Breast epithelium (tissue), 4 donors: ENCODE measurements around the gene KLHL26. TPM values are rescaled to one million over a fixed set of nuclear protein-coding genes. Genes with fewer than 3 reads are reported as not detected.

ENCODE experiments used
- DNase-seq, 2 donors: peaks; one replicate each; pipeline ENCODE4 v3.0.0-alpha.2; 2019; ENCODE audit warnings: low spot score in 2 of 2
- H3K27ac ChIP-seq, 2 donors: fragments of 200-600 bp; sonication (generic) in 1 of 2; one replicate each; pipeline ENCODE4 v1.5.1; 2016 to 2019; ENCODE audit warnings: mild to moderate bottlenecking in 1 of 2
- H3K27me3 ChIP-seq, 2 donors: fragments of 200-600 bp; sonication (generic) in 1 of 2; one replicate each; pipeline versions ENCODE4 v1.5.1 to v1.6.0; 2017 to 2019; ENCODE audit warnings: control low read depth in 1 of 2, mild to moderate bottlenecking in 1 of 2
- H3K36me3 ChIP-seq: fragments of 200-600 bp; one replicate; pipeline ENCODE4 v1.5.1; 2019
- H3K4me1 ChIP-seq, 2 donors: fragments of 200-600 bp; sonication (generic); one replicate each; pipeline ENCODE4 v1.5.1; 2016 to 2019; ENCODE audit warnings: control low read depth in 1 of 2
- H3K4me3 ChIP-seq, 3 donors: fragments of 200-600 bp; sonication (generic); 1 replicate in 2 of 3; 2 replicates in 1 of 3; pipeline ENCODE4 v1.5.1; 2016 to 2019; ENCODE audit warnings: mild to moderate bottlenecking in 3 of 3, moderate library complexity in 2 of 3
- H3K9me3 ChIP-seq, 2 donors: fragments of 200-600 bp; sonication (generic) in 1 of 2; one replicate each; pipeline ENCODE4 v1.5.1; 2016 to 2019; ENCODE audit warnings: control low read depth in 1 of 2
- POLR2A ChIP-seq: fragments of 450-650 bp; IDR thresholded peaks from one replicate; pipeline ENCODE4 v1.6.1; 2016; ENCODE audit warnings: antibody characterized with exemption, mild to moderate bottlenecking, moderate library complexity
- POLR2AphosphoS5 ChIP-seq, 3 donors: sonication (generic); formaldehyde crosslinking; IDR thresholded peaks; one replicate each; pipeline ENCODE4 v1.6.1; 2017; ENCODE audit warnings: antibody characterized with exemption in 3 of 3
- intact Hi-C: fragments of 100-400 bp; cut with DNase I; formaldehyde crosslinking; loops from one replicate; pipeline ENCODE4 v1.15.1; 2023; ENCODE audit warnings: low total_unique reads
- total RNA-seq, 3 donors: library from RNA; depleted of rRNA; stranded (reverse); fragments of >200 nt; gene quantifications; one replicate each; pipeline ENCODE4 v1.1.0, GENCODE V29; 2016
- TF ChIP-seq, protein P1 (sequence below), 3 donors: fragments of 450-650 bp; IDR thresholded peaks; one replicate each; pipeline ENCODE4 v1.5.1; 2016 to 2017; ENCODE audit warnings: antibody characterized with exemption in 3 of 3, mild to moderate bottlenecking in 3 of 3, moderate library complexity in 3 of 3

The KLHL26 gene
- total RNA-seq, 3 donors from 2014 or later = 7.0 to 18.1 (median 14.7) TPM

DNA sequence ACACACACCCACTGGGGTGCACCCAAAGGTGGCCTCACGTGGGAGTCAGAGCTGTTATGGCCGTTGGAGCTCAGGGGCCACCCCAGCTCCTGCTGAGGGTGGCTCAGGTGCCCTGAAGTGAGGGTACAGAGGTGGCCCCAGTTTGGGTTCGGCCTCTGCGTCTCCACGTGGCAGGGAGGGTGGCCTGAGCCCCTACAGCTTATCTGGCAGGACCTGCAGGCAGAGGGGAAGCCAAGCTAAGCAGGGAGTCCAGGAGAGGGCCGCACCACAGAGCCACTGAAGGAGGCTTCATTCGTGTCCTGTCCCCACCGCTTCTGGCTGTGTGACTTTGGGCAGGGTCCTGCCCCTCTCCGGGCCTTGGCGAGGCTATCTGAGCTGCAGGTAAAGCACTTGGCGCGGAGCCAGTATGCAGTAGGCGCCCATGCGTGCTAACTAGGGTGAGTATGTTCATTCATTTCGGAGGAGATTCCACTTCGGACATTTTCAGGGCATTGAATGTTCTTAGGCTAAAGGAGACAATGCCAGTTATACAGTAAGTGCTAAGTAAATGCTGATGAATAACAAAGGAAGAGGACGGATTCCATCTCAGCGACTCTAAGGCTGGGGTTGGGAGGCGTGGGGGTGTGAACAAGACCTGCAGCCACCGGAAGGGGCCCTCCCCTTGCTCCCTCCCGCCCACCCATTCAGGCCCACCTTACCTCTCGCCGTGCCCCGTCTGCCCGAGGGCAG lies 43.3 kb upstream of the KLHL26 start:
- Histone ChIP-seq H3K36me3 (no peaks in the 10 kb centered on the region), H3K4me1 (peaks cover 8 to 14% of the 10 kb centered on the region in 2 donors), H3K27ac (peak overlapping the region; percentile 48 to 75), H3K9me3 (no peaks in the 10 kb centered on the region), H3K27me3 (no peaks in the 10 kb centered on the region), H3K4me3 (peak overlapping the region; percentile 24 to 68 (median 41))
- TF ChIP-seq POLR2A (no peak), POLR2AphosphoS5 (IDR thresholded peaks at IDR 0.05) (no peak)
- intact Hi-C loops = loop anchor here (10.0 kb wide), 1 partner anchor 271 kb away; no protein-coding TSS in a partner anchor
- no peak for DNase-seq

DNA sequence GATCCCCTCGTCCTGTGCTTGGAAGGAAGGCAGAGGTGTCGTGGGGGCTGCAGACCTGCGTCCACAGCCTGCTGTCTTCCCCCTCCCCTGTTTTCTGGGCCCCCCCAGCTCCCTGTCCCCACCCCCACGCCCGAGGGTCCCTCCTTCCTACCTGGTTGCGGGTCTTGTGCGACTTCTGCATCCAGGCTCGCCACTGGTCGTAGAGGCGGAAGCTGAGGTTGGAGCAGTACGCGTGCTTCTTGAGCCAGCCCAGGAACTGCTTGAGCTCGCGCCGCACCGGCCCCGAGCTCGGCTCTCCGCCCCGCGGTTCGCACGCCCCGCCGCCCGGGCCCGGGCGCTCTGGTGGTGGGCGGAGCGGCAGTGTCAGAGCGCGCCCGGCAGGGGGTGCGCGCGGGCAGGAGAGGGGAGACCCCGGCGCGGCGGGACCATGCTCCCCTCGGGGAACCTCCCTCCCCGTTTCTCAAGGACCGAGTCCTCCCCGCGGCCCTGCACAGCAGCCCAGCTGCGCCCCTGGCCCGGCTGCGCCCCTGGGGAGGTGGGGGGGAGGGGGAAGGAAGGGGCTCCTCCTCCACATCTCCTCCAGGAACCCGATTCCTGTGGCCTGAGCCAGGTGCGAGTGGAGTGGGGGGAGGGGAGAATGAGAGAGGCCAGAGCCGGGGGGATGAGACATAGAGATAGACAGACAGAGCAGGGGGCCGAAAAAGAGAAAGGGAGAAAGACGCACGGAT lies 42.6 kb upstream of the KLHL26 start:
- intact Hi-C loops = loop anchor here (10.0 kb wide), 1 partner anchor 271 kb away; no protein-coding TSS in a partner anchor
- H3K27ac ChIP-seq = peak overlapping the region; percentile 48 to 75
- peak; percentile 65 to 74 for DNase-seq

DNA sequence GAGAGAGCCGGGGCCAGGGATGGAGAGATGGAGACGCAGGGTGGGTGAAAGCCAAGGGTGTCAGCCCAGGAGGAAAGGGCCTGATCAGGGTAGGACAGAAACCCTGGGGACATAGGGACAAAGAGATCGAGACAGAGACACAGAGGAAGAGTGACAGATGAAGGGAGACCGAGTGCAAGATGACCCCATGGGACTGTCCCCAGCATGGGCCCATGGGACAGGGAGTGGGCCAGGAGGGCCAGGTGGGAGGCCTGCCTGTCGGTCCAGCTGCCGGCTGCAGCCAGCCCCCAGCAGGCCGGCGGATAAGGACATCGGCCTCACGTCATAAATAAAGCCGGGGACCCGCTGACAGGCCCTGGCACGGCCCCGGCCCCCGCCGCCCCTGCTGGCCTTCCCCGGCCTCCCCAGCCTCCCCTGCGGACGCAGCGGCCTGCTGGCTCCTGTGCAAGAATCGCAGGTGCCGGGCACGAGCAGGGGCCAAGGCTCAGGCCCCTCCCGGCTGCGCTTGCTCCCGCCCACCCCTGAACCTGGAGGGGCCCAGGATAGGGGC lies 41.9 kb upstream of the KLHL26 start:
- Histone ChIP-seq H3K4me1 (peaks cover 8% of the 10 kb centered on the region in 2 donors), H3K4me3 (peak overlapping the region; percentile 24 to 68 (median 41)), H3K27ac (peak overlapping the region in 1 of 2 donors; percentile 48), H3K36me3 (no peaks in the 10 kb centered on the region), H3K9me3 (no peaks in the 10 kb centered on the region), H3K27me3 (no peaks in the 10 kb centered on the region)
- no peak for DNase-seq
- TF ChIP-seq POLR2AphosphoS5 (IDR thresholded peaks at IDR 0.05) = no peak
- TF ChIP-seq POLR2A = no peak
- TF ChIP-seq, protein P1, sequence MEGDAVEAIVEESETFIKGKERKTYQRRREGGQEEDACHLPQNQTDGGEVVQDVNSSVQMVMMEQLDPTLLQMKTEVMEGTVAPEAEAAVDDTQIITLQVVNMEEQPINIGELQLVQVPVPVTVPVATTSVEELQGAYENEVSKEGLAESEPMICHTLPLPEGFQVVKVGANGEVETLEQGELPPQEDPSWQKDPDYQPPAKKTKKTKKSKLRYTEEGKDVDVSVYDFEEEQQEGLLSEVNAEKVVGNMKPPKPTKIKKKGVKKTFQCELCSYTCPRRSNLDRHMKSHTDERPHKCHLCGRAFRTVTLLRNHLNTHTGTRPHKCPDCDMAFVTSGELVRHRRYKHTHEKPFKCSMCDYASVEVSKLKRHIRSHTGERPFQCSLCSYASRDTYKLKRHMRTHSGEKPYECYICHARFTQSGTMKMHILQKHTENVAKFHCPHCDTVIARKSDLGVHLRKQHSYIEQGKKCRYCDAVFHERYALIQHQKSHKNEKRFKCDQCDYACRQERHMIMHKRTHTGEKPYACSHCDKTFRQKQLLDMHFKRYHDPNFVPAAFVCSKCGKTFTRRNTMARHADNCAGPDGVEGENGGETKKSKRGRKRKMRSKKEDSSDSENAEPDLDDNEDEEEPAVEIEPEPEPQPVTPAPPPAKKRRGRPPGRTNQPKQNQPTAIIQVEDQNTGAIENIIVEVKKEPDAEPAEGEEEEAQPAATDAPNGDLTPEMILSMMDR (IDR thresholded peaks at IDR 0.05) = no peak
- intact Hi-C loops = loop anchor here (10.0 kb wide), 1 partner anchor 270 kb away; no protein-coding TSS in a partner anchor

More for the DNA sequence above, 42.6 kb upstream of the KLHL26 start:
- Histone ChIP-seq H3K4me3 (peak overlapping the region; percentile 24 to 68 (median 41)), H3K27me3 (no peaks in the 10 kb centered on the region), H3K36me3 (no peaks in the 10 kb centered on the region), H3K4me1 (peaks cover 8 to 14% of the 10 kb centered on the region in 2 donors), H3K9me3 (no peaks in the 10 kb centered on the region)
- no peak for TF ChIP-seq POLR2AphosphoS5 (IDR thresholded peaks at IDR 0.05)
- TF ChIP-seq, protein P1 (IDR thresholded peaks at IDR 0.05) = peak; percentile 26 to 91 (median 68)

GRCh38 chr19:18595475-18595874 lies 41.4 kb upstream of the KLHL26 start:
- H3K9me3 ChIP-seq = no peaks in the 10 kb centered on the region
- H3K27me3 ChIP-seq = no peaks in the 10 kb centered on the region
- no peak overlapping the region for H3K27ac ChIP-seq
- DNase-seq = no peak
- TF ChIP-seq, protein P1 (IDR thresholded peaks at IDR 0.05) = no peak
- TF ChIP-seq POLR2AphosphoS5 (IDR thresholded peaks at IDR 0.05) (no peak), POLR2A (no peak)
- H3K4me1 ChIP-seq = peaks cover 8% of the 10 kb centered on the region in 2 donors
- intact Hi-C loops = loop anchor here (10.0 kb wide), 1 partner anchor 269 kb away; no protein-coding TSS in a partner anchor
- no peaks in the 10 kb centered on the region for H3K36me3 ChIP-seq
- H3K4me3 ChIP-seq = no peak overlapping the region

GRCh38 chr19:18596752-18597157 lies 40.1 kb upstream of the KLHL26 start:
- no peaks in the 10 kb centered on the region for H3K9me3 ChIP-seq
- no peaks in the 10 kb centered on the region for H3K36me3 ChIP-seq
- H3K27me3 ChIP-seq = no peaks in the 10 kb centered on the region
- no peak overlapping the region for H3K4me3 ChIP-seq
- no peak overlapping the region for H3K27ac ChIP-seq
- no peak for TF ChIP-seq POLR2AphosphoS5 (IDR thresholded peaks at IDR 0.05)
- TF ChIP-seq, protein P1 (IDR thresholded peaks at IDR 0.05) = no peak
- TF ChIP-seq POLR2A = no peak
- intact Hi-C loops = loop anchor here (10.0 kb wide), 1 partner anchor 268 kb away; no protein-coding TSS in a partner anchor
- DNase-seq = no peak
- H3K4me1 ChIP-seq = peaks cover 8% of the 10 kb centered on the region in 2 donors
